RPMI7951 (cell line): Measurements from ENCODE around the gene C2CD2. TPM values are rescaled to one million over a fixed set of nuclear protein-coding genes. Genes with fewer than 3 reads are reported as not detected.

Source experiments
- DNase-seq: peaks from one replicate; pipeline ENCODE4 v3.0.0-alpha.2; 2012; ENCODE audit warnings: low read depth
- total RNA-seq: library from RNA; depleted of rRNA; stranded (reverse); fragments of >200 nt; shearing (Covaris generic); gene quantifications from 2 replicates; pipeline ENCODE4 v1.2.3, GENCODE V29; 2014

C2CD2 gene
- total RNA-seq, 1 experiment from 2014 or later = 18.5 TPM

- no peak for DNase-seq
These were observed 65.0 kb downstream of the C2CD2 start for GRCh38 chr21:41888749-41889376.

- DNase-seq = no peak
These were observed 66.2 kb downstream of the C2CD2 start for GRCh38 chr21:41887667-41888066.

DNA sequence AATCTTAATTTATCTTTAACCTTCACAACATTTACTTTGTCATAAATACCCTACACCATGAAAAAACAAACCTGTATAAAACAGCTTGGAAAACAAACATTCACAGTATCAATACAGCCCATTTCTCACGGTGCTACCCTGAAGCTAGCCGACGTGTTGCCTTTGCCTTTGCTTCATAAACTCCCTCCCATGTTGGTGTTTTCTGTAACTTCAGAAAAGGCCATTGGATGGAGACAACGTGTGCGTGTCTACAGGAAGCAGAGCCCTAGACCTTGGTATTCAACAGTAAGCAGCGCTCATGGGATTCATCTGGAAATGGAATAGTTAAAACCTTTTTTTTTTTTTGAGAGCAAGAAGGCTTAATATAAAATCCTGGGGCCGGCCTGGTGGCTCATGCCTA is 67.5 kb downstream of the C2CD2 start:
- no peak for DNase-seq

DNA sequence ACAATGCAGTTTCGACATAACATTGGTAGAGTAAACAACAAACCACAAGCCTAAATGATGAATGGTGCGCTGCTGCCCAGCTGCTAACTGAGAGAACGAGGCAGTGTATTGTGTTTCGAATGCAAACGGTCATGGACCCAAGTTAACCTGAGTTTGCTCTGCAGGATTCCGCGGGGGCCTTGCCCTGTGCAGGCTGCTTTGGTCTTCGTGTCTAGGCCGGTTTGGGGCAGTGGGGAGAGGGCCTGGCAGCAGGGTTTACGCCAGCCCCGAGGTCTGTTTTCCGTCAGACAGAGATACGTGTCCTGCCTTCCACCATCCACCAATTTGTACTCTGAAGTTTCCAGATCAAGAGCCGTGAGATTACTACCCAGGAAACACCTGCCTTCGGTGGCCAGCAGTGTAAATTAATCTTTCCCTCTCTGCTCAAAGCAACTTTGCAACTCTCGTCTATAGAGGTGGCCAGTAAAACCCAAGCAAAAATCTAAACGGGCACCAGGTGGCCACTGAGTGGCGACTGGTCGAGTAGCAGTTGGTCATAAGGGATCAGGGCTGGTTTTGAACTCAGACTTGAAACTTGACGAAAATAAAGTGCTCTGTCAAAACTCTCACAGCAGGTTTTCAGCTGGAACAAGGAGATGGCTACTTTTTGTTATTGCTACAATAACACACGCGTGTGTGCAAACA is 68.3 kb downstream of the C2CD2 start:
- DNase-seq = no peak

DNA sequence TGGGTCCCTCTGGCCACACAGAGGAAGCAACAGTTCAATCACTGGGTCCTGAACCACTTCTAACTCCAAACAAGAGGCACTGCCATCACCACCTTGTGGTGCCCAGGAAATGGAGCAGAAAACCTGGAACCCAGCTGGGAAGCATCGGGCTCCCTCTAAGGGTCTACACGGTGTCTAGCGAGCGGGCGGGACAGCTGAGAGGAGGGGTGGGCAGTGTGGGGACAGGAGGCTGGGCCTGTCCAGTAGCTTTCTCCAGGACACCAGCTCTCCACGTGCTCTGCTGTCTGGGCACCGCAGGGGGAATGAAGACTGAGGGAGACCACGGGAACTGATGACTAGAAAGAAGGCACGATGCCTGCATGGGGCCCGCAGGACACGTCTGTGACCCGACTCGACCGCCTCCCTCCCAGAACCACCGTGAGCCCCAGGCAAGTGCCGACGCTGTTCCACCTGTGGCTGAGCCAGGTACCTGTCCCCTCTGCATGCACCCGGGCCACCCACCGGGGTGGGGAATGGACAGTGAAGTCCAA is 69.3 kb downstream of the C2CD2 start:
- DNase-seq = no peak

DNA sequence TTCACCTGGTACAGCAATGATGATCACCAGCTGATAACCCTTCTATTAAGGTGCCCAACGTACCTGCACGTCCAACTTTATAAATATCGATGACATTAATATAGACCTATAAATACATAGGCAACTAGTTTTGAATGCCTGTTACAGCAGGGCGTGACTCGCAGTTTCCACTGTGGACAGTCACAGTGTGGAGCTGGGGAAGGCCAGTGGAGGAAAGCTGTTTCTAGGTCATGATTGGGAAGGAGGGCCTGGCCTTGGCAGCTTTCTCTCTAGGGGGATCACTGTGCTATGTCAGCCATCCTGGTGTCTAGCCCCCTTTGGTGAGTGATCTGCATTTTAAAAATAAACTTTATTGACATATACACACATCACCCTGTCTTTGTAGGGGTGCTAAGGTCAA is 70.2 kb downstream of the C2CD2 start:
- no peak for DNase-seq

- no peak for DNase-seq
These were observed 72.8 kb downstream of the C2CD2 start for GRCh38 chr21:41881051-41881450.

- DNase-seq = no peak
These were observed 73.7 kb downstream of the C2CD2 start for GRCh38 chr21:41880153-41880552.

DNA sequence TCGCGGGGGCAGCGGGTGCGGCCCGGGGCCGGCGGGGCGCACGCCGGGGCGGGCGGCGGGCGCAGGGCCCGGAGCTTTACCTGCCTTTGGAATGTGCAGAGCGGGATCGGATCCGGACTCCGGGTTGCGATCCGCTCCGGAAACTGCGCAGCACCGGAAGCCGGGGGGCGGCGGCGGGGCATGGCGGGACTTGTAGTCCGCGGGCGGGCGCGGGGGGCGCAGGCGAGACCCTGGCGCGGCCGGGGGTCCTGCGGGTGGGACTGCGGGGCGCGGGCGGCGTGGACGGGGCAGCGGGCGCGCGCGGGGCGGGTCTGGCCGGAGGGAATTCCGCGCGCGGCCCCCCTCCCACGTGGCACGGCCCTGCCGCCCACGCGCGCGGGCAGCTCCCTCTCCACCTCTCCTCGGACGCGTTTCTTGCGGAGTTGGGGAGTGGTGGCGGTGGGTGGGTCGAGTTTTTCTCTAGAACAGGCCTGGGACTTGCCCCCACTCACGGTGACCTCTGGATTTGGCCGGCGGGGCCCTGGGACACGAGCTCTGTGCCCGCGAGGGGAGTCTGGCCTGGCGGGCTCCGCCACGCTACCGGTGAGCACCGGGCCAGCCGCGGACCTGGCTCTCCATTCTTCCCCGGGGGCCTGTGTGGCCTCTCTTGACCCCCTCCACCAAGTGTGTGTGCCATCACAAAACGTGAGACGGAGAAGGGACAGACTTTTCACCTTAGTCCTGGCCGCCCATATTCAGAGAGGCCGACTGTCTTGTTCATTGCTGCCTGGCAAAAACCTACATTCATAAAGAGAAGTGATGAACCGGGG is 74.4 kb downstream of the C2CD2 start, which contains the start of gene PRDM15:
Gene PRDM15 (minus strand): TSS at position 155 of the 809 bp plus-strand sequence. CDS start 18,981 bp downstream, outside the sequence.
- peak; percentile 77 for DNase-seq

- peak; percentile 80 for DNase-seq
These were observed 75.0 kb downstream of the C2CD2 start for GRCh38 chr21:41878831-41879189.

DNA sequence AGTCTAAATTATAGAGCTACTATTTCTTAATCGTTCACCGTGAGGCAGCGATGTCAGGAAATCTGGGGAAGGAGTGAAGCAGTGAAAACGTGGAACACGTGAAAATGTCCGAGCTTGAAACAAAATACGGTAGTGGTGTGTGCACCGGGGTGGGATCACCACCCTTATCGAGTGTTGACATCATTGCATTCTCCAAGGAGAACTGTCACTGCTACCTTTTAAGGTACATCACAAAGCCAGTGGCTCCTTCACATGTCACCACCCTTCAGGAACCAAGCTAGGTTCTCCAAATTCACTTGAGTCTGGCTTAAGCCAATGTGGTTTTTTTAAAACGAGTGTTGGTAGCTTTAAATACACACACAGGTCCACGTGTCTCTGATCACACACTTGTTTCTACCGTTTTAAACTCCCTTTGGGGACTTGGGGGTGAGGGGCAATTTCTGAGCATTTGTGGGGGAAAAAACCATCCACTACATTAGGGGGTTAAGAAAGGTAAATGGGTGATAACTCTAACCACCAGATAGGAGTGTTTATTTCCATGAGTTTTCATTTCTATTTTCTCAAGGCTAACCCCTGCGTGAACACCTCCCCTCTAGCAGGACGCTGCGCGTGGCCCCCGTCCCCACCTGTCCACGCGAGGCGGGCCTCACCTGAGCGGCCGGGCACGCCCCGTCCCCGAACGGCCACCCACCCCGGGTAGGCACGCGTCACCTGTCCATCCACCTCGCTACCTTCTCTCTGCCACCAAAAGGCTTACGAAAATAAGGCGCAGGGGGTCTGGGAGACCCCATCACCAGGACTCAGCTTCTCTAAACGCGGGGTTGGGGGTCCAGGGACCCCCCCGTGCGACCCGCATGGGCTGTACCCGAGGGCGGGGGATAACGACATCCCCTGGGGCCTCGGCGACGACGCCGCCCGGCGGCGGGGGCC is 75.7 kb downstream of the C2CD2 start:
- peak; percentile 39 for DNase-seq

DNA sequence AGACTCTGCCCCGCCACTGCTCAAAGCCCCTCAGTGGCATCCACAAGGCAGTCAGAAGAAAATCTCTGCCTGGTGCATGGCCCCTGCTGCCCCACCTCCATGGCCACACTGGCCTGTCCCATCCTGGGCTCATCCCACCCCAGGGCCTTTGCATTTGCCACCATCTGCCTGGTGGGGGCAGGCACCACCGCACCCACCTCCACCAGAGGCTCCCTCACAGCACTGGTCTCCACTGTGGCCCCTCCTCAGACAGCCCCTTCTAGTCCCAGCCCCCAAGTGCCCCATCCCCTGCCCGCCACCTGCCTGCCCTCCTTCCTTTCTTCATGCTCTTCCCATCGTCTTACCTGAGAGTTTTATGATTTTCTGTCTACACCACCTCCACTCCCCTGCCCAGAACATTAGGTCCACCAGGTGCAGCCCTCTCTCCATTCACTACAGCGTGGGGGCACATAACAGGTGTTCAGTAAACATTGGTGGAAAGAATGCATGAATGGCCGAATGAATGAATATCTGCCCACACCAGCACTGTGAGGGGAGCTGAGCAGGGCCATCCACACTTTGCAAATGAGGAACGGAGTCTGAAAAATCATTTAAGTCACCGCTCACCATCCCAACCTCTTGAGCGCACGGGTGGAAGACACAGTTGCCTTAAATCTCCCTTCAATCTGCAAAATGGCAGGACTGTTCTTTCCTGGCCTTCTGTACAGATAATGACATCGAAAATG is 76.7 kb downstream of the C2CD2 start:
- no peak for DNase-seq

GRCh38 chr21:41876396-41876795 is 77.4 kb downstream of the C2CD2 start:
- DNase-seq = no peak

DNA sequence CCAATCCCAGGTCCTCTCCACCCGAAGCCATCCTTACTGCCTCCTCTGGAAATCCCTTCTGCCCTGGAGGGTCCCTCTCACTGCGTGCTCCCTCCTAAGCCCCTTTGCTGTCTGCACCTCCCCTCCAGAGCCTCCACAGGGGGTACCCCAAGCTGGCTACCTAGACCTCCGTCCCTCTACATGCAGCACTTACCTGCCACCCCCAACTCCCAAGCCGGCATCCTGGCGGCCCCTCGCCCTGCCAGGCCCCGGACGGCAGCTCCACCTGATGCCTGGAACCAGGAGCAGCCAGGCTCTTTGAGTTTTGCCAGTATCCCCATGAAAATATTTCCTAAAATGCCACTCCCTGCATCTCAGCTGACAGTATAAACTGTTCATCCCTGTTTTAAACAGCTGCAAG is 78.7 kb downstream of the C2CD2 start:
- DNase-seq = no peak

GRCh38 chr21:41874611-41875010 is 79.2 kb downstream of the C2CD2 start:
- no peak for DNase-seq

DNA sequence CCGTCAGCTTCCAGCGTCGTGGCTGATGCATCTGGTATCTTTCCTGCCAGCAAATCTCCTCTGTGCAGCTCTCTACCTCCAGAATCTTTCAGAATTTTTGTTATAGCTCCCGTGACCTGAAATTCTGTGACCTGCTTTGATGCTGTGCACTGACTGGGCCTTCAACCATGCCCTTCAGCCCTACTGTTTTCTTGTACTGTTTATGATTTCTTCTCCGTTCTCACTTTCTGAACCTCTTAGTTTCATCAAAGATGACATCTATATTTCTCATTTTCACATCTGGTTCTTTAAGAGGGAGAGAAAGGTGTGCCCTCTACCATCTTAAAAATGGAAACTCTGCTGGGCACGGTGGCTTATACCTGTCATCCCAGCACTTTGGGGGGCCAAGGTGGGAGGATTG is 80.4 kb downstream of the C2CD2 start:
- DNase-seq = no peak

DNA sequence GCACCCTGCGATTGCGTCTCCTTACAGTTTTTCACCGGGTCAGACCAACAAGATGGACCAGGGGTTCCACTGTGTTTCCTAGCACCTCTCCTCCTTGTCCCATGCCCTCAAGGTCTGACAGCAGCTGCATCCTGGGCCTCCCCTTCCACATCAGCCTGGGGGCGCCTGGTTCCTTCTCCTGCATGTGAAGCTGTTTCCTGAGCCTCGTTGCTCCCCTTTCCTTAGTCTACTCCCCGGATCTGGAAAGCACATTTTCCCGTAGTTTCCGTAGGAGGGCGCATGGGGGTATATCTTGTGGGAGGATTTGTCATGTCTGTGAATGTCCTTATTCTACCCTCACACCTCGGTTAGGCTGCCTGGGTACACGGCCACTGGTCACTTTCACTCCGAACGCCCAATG is 80.8 kb downstream of the C2CD2 start:
- no peak for DNase-seq

DNA sequence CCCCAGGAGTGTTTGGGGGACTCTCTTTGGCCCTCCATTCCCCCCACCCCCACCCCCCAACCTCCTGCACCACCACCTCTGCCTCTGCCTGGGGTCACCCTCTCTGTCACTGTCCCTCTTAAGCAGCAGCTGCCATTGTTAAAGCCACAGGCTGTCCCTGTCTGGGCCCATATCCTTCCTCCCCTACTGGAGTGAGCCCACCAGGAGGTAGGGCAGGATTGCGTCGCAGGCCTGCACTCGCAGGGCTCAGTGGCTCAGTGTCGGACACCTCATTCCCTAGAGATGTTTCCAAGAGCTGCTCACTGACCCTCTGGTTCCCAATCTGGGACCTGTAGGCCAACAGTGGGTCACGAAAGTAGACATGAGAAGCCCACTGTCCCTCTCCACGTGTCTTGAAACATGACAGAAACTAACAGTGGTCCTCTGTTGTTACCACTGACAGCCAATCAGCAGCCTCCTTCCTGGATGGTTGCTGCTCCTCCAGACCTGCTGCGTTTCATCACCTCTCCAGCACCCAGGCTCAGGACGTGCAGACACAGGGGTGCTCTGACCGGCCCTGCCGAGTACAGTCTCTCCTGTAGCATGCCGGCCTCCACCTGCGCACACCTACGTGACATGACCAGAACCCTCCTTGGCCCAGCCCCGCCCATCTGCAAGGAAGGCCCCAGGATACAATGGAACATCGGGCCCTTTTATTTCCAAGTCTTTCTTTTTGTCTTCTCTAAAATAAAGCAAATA is 82.4 kb downstream of the C2CD2 start:
- DNase-seq = no peak

GRCh38 chr21:41869771-41870170 is 84.0 kb downstream of the C2CD2 start:
- no peak for DNase-seq
